A549 (cell line): Measurements from ENCODE around the gene SYNM. TPM values are rescaled to one million over a fixed set of nuclear protein-coding genes. Genes with fewer than 3 reads are reported as not detected.
A peak's percentile ranks its signal among the peaks of the same experiment; 100 is the strongest.

ENCODE experiments used
- ATAC-seq, 2 experiments: fragments of 200-7000 bp in 1 of 2; fragments of >200 bp in 1 of 2; cut with Nextera tagmentation in 1 of 2; cut with Tn5 transposase in 1 of 2; 3 replicates each; pipeline versions ENCODE4 v1.8.0 to v1.9.1; 2018 to 2020; ENCODE audit warnings: mild to moderate bottlenecking in 1 of 2, moderate library complexity in 1 of 2
- CTCF ChIA-PET: fragments of 300-600 bp; sonication (Branson Sonifier 250); formaldehyde crosslinking; extraction: SDS; loops from one replicate; lab custom pipeline; 2021; ENCODE audit warnings: antibody characterized with exemption, inconsistent platforms; lab: Yijun Ruan, JAX
- POLR2A ChIA-PET: fragments of 350-600 bp; formaldehyde crosslinking; extraction: SDS; loops from one replicate; lab custom pipeline; 2021; ENCODE audit warnings: antibody characterized with exemption, inconsistent platforms; lab: Yijun Ruan, JAX
- DNase-seq, 2 experiments: peaks; one replicate each; pipeline versions ENCODE4 v3.0.0 to v3.0.0-alpha.2; 2011 to 2016; ENCODE audit warnings: low read depth in 1 of 2, low spot score in 1 of 2
- FAIRE-seq: peaks from 2 replicates; lab custom pipeline; 2011; peaks lifted over from hg19 to GRCh38; lab: Jason Lieb, UNC
- H3K27ac ChIP-seq, 2 experiments: fragments of >200 bp; sonication (Bioruptor Twin); formaldehyde crosslinking; 3 replicates each; pipeline ENCODE4 v1.5.1; 2016 to 2017
- H3K4me1 ChIP-seq: fragments of >200 bp; sonication (Bioruptor Twin); formaldehyde crosslinking; 3 replicates; pipeline ENCODE4 v1.6.1; 2016
- H3K4me2 ChIP-seq: fragments of >200 bp; sonication (Bioruptor Twin); formaldehyde crosslinking; 3 replicates; pipeline ENCODE4 v1.6.1; 2016
- H3K4me3 ChIP-seq: fragments of >200 bp; sonication (Bioruptor Twin); formaldehyde crosslinking; 3 replicates; pipeline ENCODE4 v1.5.1; 2016
- H3K9me3 ChIP-seq: fragments of >200 bp; sonication (Bioruptor Twin); formaldehyde crosslinking; 3 replicates; pipeline ENCODE4 v1.6.1; 2016
- CBX8 ChIP-seq: fragments of 200-600 bp; sonication (generic); IDR thresholded peaks from 2 replicates; pipeline ENCODE4 v1.6.1; 2016
- CEBPB ChIP-seq, 2 experiments: fragments of >200 bp in 1 of 2; sonication (Bioruptor Twin) in 1 of 2; formaldehyde crosslinking in 1 of 2; IDR thresholded peaks; 2 replicates each; pipeline ENCODE4 v1.6.1; 2012 to 2016
- EP300 ChIP-seq, 2 experiments: fragments of >200 bp; sonication (Bioruptor Twin); formaldehyde crosslinking; IDR thresholded peaks; 2 replicates in 1 of 2; 3 replicates in 1 of 2; pipeline ENCODE4 v1.6.1; 2016 to 2017
- ESRRA ChIP-seq: fragments of 150-350 bp; IDR thresholded peaks from 2 replicates; pipeline ENCODE4 v1.6.1; 2014; ENCODE audit warnings: mild to moderate bottlenecking, low read length, borderline replicate concordance
- FOSB ChIP-seq: fragments of 250-450 bp; sonication (Bioruptor Pico); IDR thresholded peaks from 2 replicates; pipeline ENCODE4 v1.5.0; 2020; ENCODE audit warnings: mild to moderate bottlenecking, moderate library complexity
- FOSL2 ChIP-seq, 2 experiments: fragments of 450-650 bp in 1 of 2; fragments of >200 bp in 1 of 2; sonication (Bioruptor Twin) in 1 of 2; formaldehyde crosslinking; IDR thresholded peaks; 2 replicates each; pipeline versions ENCODE4 v1.5.0 to v1.6.1; 2016 to 2020; ENCODE audit warnings: mild to moderate bottlenecking in 1 of 2, moderate library complexity in 1 of 2
- GATA3 ChIP-seq: IDR thresholded peaks from 2 replicates; pipeline ENCODE4 v1.6.1; 2012; ENCODE audit warnings: borderline replicate concordance
- HEYL ChIP-seq: fragments of 250-450 bp; sonication (Bioruptor Pico); IDR thresholded peaks from 2 replicates; pipeline ENCODE4 v1.8.0; 2021; ENCODE audit warnings: mild to moderate bottlenecking, moderate library complexity
- HOXA7 ChIP-seq: fragments of 250-450 bp; sonication (Bioruptor Pico); IDR thresholded peaks from 2 replicates; pipeline ENCODE4 v1.5.0; 2020; ENCODE audit warnings: mild to moderate bottlenecking, moderate library complexity
- HOXB13 ChIP-seq: fragments of 250-450 bp; sonication (Bioruptor Pico); IDR thresholded peaks from 2 replicates; pipeline ENCODE4 v1.5.0; 2020; ENCODE audit warnings: low read depth, mild to moderate bottlenecking, moderate library complexity
- HOXB5 ChIP-seq: fragments of 250-450 bp; sonication (Bioruptor Pico); IDR thresholded peaks from 2 replicates; pipeline ENCODE4 v1.5.0; 2020; ENCODE audit warnings: mild to moderate bottlenecking, moderate library complexity
- KDM1A ChIP-seq: fragments of 200-600 bp; sonication (generic); IDR thresholded peaks from 2 replicates; pipeline ENCODE4 v1.6.1; 2016; ENCODE audit warnings: low read depth, mild to moderate bottlenecking
- KDM5A ChIP-seq: fragments of 200-600 bp; sonication (generic); IDR thresholded peaks from 2 replicates; pipeline ENCODE4 v1.6.1; 2016; ENCODE audit warnings: antibody characterized with exemption, mild to moderate bottlenecking
- MAFK ChIP-seq: fragments of 450-650 bp; IDR thresholded peaks from 2 replicates; pipeline ENCODE4 v1.6.1; 2014; ENCODE audit not compliant: partially characterized antibody
- MAZ ChIP-seq: fragments of 150-350 bp; IDR thresholded peaks from 2 replicates; pipeline ENCODE4 v1.6.1; 2014; ENCODE audit warnings: antibody characterized with exemption, low read depth, low read length, borderline replicate concordance
- PHF8 ChIP-seq: fragments of 200-600 bp; sonication (generic); IDR thresholded peaks from 2 replicates; pipeline ENCODE4 v1.6.1; 2016; ENCODE audit warnings: low read depth, mild to moderate bottlenecking, antibody characterized with exemption, moderate library complexity, borderline replicate concordance
- POLR2AphosphoS2 ChIP-seq: conservative IDR thresholded peaks from 2 replicates; pipeline ENCODE4 v1.6.1; 2012; ENCODE audit warnings: low read length, improper control_type of control experiment, inconsistent platforms
- RARB ChIP-seq: fragments of 250-450 bp; sonication (Bioruptor Pico); IDR thresholded peaks from 2 replicates; pipeline ENCODE4 v1.8.0; 2021; ENCODE audit warnings: mild to moderate bottlenecking, moderate library complexity
- RFX5 ChIP-seq: fragments of 450-650 bp; IDR thresholded peaks from 2 replicates; pipeline ENCODE4 v1.7.1; 2014; ENCODE audit warnings: antibody characterized with exemption, mild to moderate bottlenecking, moderate library complexity
- SMC3 ChIP-seq: fragments of >200 bp; sonication (Bioruptor Twin); formaldehyde crosslinking; IDR thresholded peaks from 3 replicates; pipeline ENCODE4 v1.6.1; 2018; ENCODE audit warnings: inconsistent platforms
- TP53 ChIP-seq: fragments of 250-450 bp; sonication (Bioruptor Pico); IDR thresholded peaks from 2 replicates; pipeline ENCODE4 v1.5.0; 2021; ENCODE audit warnings: mild to moderate bottlenecking, moderate library complexity
- WGBS: methylation state at CpG from one replicate; pipeline ENCODE4 v1.1.6; 2017; ENCODE audit errors: missing lambda C conversion rate; 5-methylcytosine and 5-hydroxymethylcytosine counted together
- polyA plus RNA-seq, 4 experiments: library from polyadenylated mRNA; depleted of rRNA in 3 of 4; stranded (reverse); fragments of >200 nt; fragmentation: RNase III in 1 of 4; extraction: RNeasy Plus Mini Kit Qiagen cat#74134 plus additional on column Dnase treatment in 1 of 4; gene quantifications; 2 replicates in 3 of 4; 3 replicates in 1 of 4; pipeline ENCODE4 v1.2.3, GENCODE V29; 2011 to 2017
- TF ChIP-seq, protein P1 (sequence below): IDR thresholded peaks from 2 replicates; pipeline ENCODE4 v1.6.1; 2012

Gene SYNM
- polyA plus RNA-seq, 2 of the 4 experiments (the other 2 are of a cell fraction) = 22.6 to 37.7 TPM

- 87% methylated on average over 8 of the region's 8 CpGs for WGBS
- Histone ChIP-seq H3K4me3 (no peak overlapping the region), H3K9me3 (no peaks in the 10 kb centered on the region), H3K27ac (peak overlapping the region in 1 of 2 experiments; percentile 91; a peak in 3 of 6 replicates), H3K4me2 (no peak overlapping the region), H3K4me1 (peaks cover 33% of the 10 kb centered on the region)
- TF ChIP-seq TP53 = no peak
- TF ChIP-seq POLR2AphosphoS2 = no peak
- no peak for TF ChIP-seq HOXA7
- no peak for TF ChIP-seq SMC3
- no peak for TF ChIP-seq KDM5A
- no peak for TF ChIP-seq RARB (CRISPR knock-in tag)
- TF ChIP-seq KDM1A = no peak
- no peak for TF ChIP-seq FOSB (CRISPR knock-in tag)
- TF ChIP-seq CBX8 = no peak
- no peak for TF ChIP-seq FOSL2 (IDR thresholded peaks at IDR 0.05)
- TF ChIP-seq FOSL2 (CRISPR knock-in tag; IDR thresholded peaks at IDR 0.05) = no peak
- no peak for TF ChIP-seq CEBPB (IDR thresholded peaks at IDR 0.05)
- FAIRE-seq (no peak), DNase-seq (no peak), ATAC-seq (no peak)
- CTCF ChIA-PET = interaction anchor here (0.9 to 17.9 kb wide), 3 partner anchors 15 to 91 kb away, joined by 3 to 326 read pairs (median 15); partner anchors contain the start of gene SYNM
- POLR2A ChIA-PET = interaction anchor here (1.0 kb wide), 1 partner anchor 16 kb away, joined by 3 read pairs; no protein-coding TSS in a partner anchor
Measured at GRCh38 chr15:99121691-99122410, 17.0 kb downstream of the SYNM start.

- Histone ChIP-seq H3K4me1 (peaks cover 33% of the 10 kb centered on the region), H3K4me2 (peak overlapping the region; percentile 95), H3K27ac (peak overlapping the region; percentile 91 to 96), H3K4me3 (peak overlapping the region; percentile 33), H3K9me3 (no peaks in the 10 kb centered on the region)
- WGBS = 27% methylated on average over 22 of the region's 22 CpGs
- TF ChIP-seq RFX5 (no peak), MAZ (0 out of 2 replicates have a peak, but pooled peaks have one; percentile 8), GATA3 (no peak; the same call in 1 of the 2 replicates), SMC3 (no peak), HEYL (CRISPR knock-in tag) (no peak; the same call in 1 of the 2 replicates), HOXB13 (peak; percentile 63; the same call in 1 of the 2 replicates), ESRRA (no peak), KDM1A (no peak), MAFK (no peak), POLR2AphosphoS2 (no peak), HOXB5 (CRISPR knock-in tag) (peak; percentile 67; the same call in 1 of the 2 replicates), PHF8 (no peak), FOSB (CRISPR knock-in tag) (0 out of 2 replicates have a peak, but pooled peaks have one; percentile 23), EP300 (IDR thresholded peaks at IDR 0.05) (no peak)
- TF ChIP-seq, protein P1, sequence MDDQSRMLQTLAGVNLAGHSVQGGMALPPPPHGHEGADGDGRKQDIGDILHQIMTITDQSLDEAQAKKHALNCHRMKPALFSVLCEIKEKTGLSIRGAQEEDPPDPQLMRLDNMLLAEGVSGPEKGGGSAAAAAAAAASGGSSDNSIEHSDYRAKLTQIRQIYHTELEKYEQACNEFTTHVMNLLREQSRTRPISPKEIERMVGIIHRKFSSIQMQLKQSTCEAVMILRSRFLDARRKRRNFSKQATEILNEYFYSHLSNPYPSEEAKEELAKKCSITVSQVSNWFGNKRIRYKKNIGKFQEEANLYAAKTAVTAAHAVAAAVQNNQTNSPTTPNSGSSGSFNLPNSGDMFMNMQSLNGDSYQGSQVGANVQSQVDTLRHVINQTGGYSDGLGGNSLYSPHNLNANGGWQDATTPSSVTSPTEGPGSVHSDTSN = no peak
- DNase-seq (no peak), FAIRE-seq (no peak), ATAC-seq (peak in 1 of 2 experiments; percentile 15; a peak in 2 of 6 replicates)
- CTCF ChIA-PET = interaction anchor here (1.1 to 17.9 kb wide), 6 partner anchors 12 to 604 kb away, joined by 3 to 326 read pairs (median 4); partner anchors contain the start of gene SYNM
- POLR2A ChIA-PET = interaction anchor here (1.0 to 1.9 kb wide), 7 partner anchors 10 to 201 kb away, joined by 3 to 17 read pairs (median 4); partner anchors contain the start of genes LRRC28, SYNM and TTC23
Measured at GRCh38 chr15:99122831-99123712, 18.2 kb downstream of the SYNM start.
